Esophagus squamous epithelium (tissue), 4 donors: ENCODE measurements around the gene NECTIN1.

Experiments used
- CTCF ChIP-seq, 6 experiments: fragments of 450-650 bp in 4 of 6; fragments of 200-600 bp in 2 of 6; sonication (generic) in 2 of 6; IDR thresholded peaks; one replicate each; pipeline ENCODE4 v1.5.1; 2016 to 2019; ENCODE audit warnings: antibody characterized with exemption in 6 of 6, mild to moderate bottlenecking in 4 of 6, moderate library complexity in 4 of 6
- POLR2A ChIP-seq, 4 donors: fragments of 450-650 bp; IDR thresholded peaks; one replicate each; pipeline ENCODE4 v1.6.1; 2017; ENCODE audit warnings: antibody characterized with exemption in 4 of 4, mild to moderate bottlenecking in 4 of 4, moderate library complexity in 3 of 4

- TF ChIP-seq CTCF (IDR thresholded peaks at IDR 0.05) = no peak
- TF ChIP-seq POLR2A (IDR thresholded peaks at IDR 0.05) = no peak
Observed at GRCh38 chr11:119697882-119698281, 31.1 kb downstream of the NECTIN1 start.
